ENCODE results near the gene DHCR7. TPM values are rescaled to one million over a fixed set of nuclear protein-coding genes. Genes with fewer than 3 reads are reported as not detected.

Gene DHCR7
- total RNA-seq, 1 experiment from 2014 or later = 286 TPM

DNA sequence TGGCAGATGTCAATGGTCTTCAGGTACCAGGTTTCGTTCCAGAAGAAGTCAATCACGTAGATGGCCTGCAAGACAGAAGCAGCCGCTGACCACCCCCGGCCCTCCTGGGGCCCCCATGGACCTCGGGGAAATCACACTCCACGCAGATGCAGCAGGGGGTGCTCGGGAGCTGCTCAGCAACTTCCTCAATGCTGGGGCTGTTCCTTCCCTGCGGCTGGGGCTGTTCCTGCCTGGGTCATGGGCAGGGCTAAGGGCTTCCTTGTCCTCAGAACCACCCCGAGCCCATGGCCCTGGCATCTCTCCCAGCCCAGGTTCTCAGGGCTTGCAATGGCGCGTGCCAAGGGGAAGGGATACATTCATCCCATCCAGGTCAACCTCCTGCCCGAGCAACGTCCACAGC, 10.3 kb downstream of the DHCR7 start:
- intact Hi-C loops (cut with micrococcal nuclease; ENCODE audit: unreplicated experiment) = no loop called here
- ChIA-PET POLR2A (ENCODE audit: low non-redundant PET) (no interaction called here), CTCF (no interaction called here)
- H3K36me3 ChIP-seq (ENCODE audit: insufficient read depth, low read length, poor library complexity, severe bottlenecking) = peaks cover 91% of the 10 kb centered on the region
- H3K4me1 ChIP-seq (ENCODE audit: insufficient read depth, low read length, poor library complexity, severe bottlenecking) = no peaks in the 10 kb centered on the region
- H3K27me3 ChIP-seq (replicated peaks; ENCODE audit: insufficient read depth, low read depth, low read length, poor library complexity) = no peaks in the 10 kb centered on the region
- H3K27ac ChIP-seq (ENCODE audit: low read depth, low read length, poor library complexity, severe bottlenecking) = no peak overlapping the region
- no peak for TF ChIP-seq EZH2 (IDR thresholded peaks at IDR 0.05; ENCODE audit: borderline replicate concordance, low read depth, low read length, poor library complexity, severe bottlenecking)
- TF ChIP-seq CTCF (conservative IDR thresholded peaks at IDR 0.05; ENCODE audit: low read depth, low read length) = no peak
- H3K9me3 ChIP-seq (ENCODE audit: low read depth, low read length, poor library complexity, severe bottlenecking) = no peaks in the 10 kb centered on the region
- no TSS peak for BruUV-seq (replicated peaks)
- DNase-seq (ENCODE audit: low spot score) = no peak
- no peak overlapping the region for H3K4me3 ChIP-seq (ENCODE audit: low read depth, low read length, poor library complexity, severe bottlenecking)

DNA sequence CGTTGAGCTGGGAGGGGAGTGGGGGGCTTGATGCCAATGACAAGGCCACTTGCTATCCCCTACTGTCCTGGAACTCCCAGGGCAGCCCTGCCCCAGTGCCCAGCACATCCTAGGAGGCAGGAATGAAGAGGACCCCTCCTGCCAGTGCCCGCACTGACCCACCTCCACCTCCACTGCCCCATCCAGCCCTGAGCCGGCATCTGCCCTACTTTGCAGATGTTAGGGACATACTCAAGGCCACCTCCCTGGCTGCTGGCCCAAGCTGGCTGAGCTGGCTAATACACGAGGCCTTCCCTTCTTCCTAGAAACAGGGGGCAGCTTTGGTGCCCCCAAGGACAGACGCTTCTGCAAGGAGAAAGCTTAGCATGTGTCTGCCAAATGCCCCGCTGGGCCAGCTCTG, 10.8 kb downstream of the DHCR7 start:
- Histone ChIP-seq H3K4me3 (ENCODE audit: low read depth, low read length, poor library complexity, severe bottlenecking) (no peak overlapping the region), H3K27ac (ENCODE audit: low read depth, low read length, poor library complexity, severe bottlenecking) (no peak overlapping the region), H3K9me3 (ENCODE audit: low read depth, low read length, poor library complexity, severe bottlenecking) (no peaks in the 10 kb centered on the region), H3K4me1 (ENCODE audit: insufficient read depth, low read length, poor library complexity, severe bottlenecking) (no peaks in the 10 kb centered on the region), H3K36me3 (ENCODE audit: insufficient read depth, low read length, poor library complexity, severe bottlenecking) (peaks cover 86% of the 10 kb centered on the region), H3K27me3 (replicated peaks; ENCODE audit: insufficient read depth, low read depth, low read length, poor library complexity) (no peaks in the 10 kb centered on the region)
- no peak for DNase-seq (ENCODE audit: low spot score)
- BruUV-seq (replicated peaks) = no TSS peak
- intact Hi-C loops (cut with micrococcal nuclease; ENCODE audit: unreplicated experiment) = no loop called here
- TF ChIP-seq CTCF (conservative IDR thresholded peaks at IDR 0.05; ENCODE audit: low read depth, low read length) (no peak), EZH2 (IDR thresholded peaks at IDR 0.05; ENCODE audit: borderline replicate concordance, low read depth, low read length, poor library complexity, severe bottlenecking) (no peak)
- ChIA-PET CTCF (no interaction called here), POLR2A (ENCODE audit: low non-redundant PET) (no interaction called here)

DNA sequence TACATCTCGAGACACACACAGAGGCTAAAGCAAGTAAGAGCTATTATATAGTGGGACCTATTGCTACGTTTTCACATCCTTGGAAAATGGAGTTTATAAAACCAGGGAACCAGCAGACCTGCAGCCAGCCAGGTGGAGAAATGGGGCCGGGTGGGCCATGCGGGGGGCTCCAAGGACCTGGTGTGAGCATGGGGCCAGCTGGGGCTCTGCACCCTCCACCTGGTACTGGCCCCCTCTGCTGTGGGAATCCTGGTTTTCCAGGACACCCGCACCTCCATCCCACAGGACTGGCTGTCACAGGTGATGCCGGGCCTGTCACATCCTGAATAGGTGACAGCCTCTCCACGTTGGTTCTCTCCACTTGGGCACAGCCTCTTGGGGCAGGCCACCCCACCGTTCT, 11.3 kb downstream of the DHCR7 start:
- POLR2A ChIA-PET (ENCODE audit: low non-redundant PET) = no interaction called here
- H3K36me3 ChIP-seq (ENCODE audit: insufficient read depth, low read length, poor library complexity, severe bottlenecking) = peaks cover 81% of the 10 kb centered on the region

More for the DNA sequence above, 11.3 kb downstream of the DHCR7 start:
- no peak overlapping the region for H3K27ac ChIP-seq (ENCODE audit: low read depth, low read length, poor library complexity, severe bottlenecking)
- DNase-seq (ENCODE audit: low spot score) = no peak
- H3K27me3 ChIP-seq (replicated peaks; ENCODE audit: insufficient read depth, low read depth, low read length, poor library complexity) = no peaks in the 10 kb centered on the region
- no peaks in the 10 kb centered on the region for H3K4me1 ChIP-seq (ENCODE audit: insufficient read depth, low read length, poor library complexity, severe bottlenecking)
- BruUV-seq (replicated peaks) = no TSS peak
- no peak for TF ChIP-seq CTCF (conservative IDR thresholded peaks at IDR 0.05; ENCODE audit: low read depth, low read length)
- TF ChIP-seq EZH2 (IDR thresholded peaks at IDR 0.05; ENCODE audit: borderline replicate concordance, low read depth, low read length, poor library complexity, severe bottlenecking) = no peak
- CTCF ChIA-PET = no interaction called here
- intact Hi-C loops (cut with micrococcal nuclease; ENCODE audit: unreplicated experiment) = no loop called here
- H3K4me3 ChIP-seq (ENCODE audit: low read depth, low read length, poor library complexity, severe bottlenecking) = no peak overlapping the region
- H3K9me3 ChIP-seq (ENCODE audit: low read depth, low read length, poor library complexity, severe bottlenecking) = no peaks in the 10 kb centered on the region
